Keratinocyte (primary cell): Measurements from ENCODE around the gene CLECL1.
"Not testable (repeated sequence)": the region's sequence is repeated elsewhere in the genome, so short reads cannot be mapped to it uniquely, and the experiment has no call there.

Experiments used
- CTCF ChIP-seq, 3 experiments: IDR thresholded peaks in 1 of 3; conservative IDR thresholded peaks in 1 of 3; optimal IDR thresholded peaks in 1 of 3; 2 replicates in 2 of 3; 3 replicates in 1 of 3; pipeline versions ENCODE3 to v1.5.1; 2011; ENCODE audit warnings: low read length in 3 of 3, mild to moderate bottlenecking in 3 of 3, moderate library complexity in 2 of 3, control low read depth in 1 of 3, inconsistent platforms in 1 of 3; ENCODE audit not compliant: insufficient read depth in 2 of 3; ENCODE audit errors: extremely low read depth in 1 of 3
- EZH2 ChIP-seq: IDR thresholded peaks from one replicate; pipeline ENCODE4 v1.6.1; 2012; ENCODE audit warnings: inconsistent platforms, mild to moderate bottlenecking, low read length, moderate library complexity

DNA sequence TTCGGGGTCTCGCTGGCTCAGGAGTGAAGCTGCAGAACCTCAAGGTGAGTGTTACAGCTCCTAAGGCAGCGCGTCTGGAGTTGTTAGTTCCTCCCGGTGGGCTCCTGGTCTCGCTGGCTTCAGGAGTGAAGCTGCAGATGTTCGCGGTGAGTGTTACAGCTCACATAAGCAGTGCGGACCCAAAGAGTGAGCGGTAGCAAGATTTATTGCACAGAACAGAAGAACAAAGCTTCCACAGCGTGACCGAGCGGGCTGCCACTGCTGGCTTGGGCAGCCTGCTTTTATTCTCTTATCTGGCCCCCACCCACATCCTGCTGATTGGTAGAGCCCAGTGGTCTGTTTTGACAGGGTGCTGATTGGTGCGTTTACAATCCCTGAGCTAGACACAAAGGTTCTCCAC is 6.0 kb upstream of the CLECL1 start:
- TF ChIP-seq CTCF (optimal IDR thresholded peaks at IDR 0.05 in 1 of 3, IDR thresholded peaks at IDR 0.05 in 1 of 3, conservative IDR thresholded peaks at IDR 0.05 in 1 of 3; ENCODE audit: extremely low read depth in 1 of 3, insufficient read depth in 2 of 3, low read length in 3 of 3); EZH2: not testable (repeated sequence)
